ENCODE results near the gene RALGPS1.

DNA sequence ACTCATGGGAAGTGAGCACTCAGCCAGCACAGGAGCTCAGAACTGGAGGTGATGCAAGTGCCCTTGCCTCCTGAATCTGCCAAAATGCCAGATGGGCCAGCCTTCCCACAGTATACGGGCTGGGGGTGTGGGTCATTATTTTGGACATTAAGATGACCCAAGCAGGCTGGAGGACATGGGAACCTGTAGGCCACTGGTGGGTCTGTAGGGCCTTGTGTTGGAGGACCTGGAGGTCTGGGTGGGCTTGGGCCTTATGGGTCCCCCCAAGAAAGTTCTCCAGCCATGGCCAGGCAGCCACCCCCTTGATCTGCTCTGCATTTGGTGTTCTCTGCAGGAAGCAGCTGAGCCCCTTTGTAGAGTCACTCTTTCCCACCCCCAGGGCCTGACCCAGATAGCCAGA is 278.9 kb downstream of the RALGPS1 start:
- TF ChIP-seq POLR2AphosphoS5 (IDR thresholded peaks at IDR 0.05) (no peak), POLR2A (IDR thresholded peaks at IDR 0.05) (no peak)
- TF ChIP-seq, protein P1, sequence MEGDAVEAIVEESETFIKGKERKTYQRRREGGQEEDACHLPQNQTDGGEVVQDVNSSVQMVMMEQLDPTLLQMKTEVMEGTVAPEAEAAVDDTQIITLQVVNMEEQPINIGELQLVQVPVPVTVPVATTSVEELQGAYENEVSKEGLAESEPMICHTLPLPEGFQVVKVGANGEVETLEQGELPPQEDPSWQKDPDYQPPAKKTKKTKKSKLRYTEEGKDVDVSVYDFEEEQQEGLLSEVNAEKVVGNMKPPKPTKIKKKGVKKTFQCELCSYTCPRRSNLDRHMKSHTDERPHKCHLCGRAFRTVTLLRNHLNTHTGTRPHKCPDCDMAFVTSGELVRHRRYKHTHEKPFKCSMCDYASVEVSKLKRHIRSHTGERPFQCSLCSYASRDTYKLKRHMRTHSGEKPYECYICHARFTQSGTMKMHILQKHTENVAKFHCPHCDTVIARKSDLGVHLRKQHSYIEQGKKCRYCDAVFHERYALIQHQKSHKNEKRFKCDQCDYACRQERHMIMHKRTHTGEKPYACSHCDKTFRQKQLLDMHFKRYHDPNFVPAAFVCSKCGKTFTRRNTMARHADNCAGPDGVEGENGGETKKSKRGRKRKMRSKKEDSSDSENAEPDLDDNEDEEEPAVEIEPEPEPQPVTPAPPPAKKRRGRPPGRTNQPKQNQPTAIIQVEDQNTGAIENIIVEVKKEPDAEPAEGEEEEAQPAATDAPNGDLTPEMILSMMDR (IDR thresholded peaks at IDR 0.05), result no peak
